Spleen (tissue), 7 donors: ENCODE results near the gene HES6.

Source experiments
- CTCF ChIP-seq, 11 experiments: fragments of 200-600 bp in 7 of 11; fragments of 450-650 bp in 4 of 11; sonication (generic) in 4 of 11; IDR thresholded peaks in 8 of 11; conservative IDR thresholded peaks in 3 of 11; 1 replicate in 7 of 11; 2 replicates in 4 of 11; pipeline versions ENCODE4 v1.4.0 to v1.8.0; 2016 to 2021; ENCODE audit warnings: antibody characterized with exemption in 11 of 11, inconsistent platforms in 4 of 11, mild to moderate bottlenecking in 1 of 11
- POLR2A ChIP-seq, 3 donors: fragments of 450-650 bp; IDR thresholded peaks; one replicate each; pipeline ENCODE4 v1.5.1; 2017; ENCODE audit warnings: antibody characterized with exemption in 3 of 3, mild to moderate bottlenecking in 1 of 3
- donor health status: DM: no; HTN: no; CAD: no; lungs with moderate emphysema.
- donor health status: DM: no; HTN: no; CAD: no.
- donor health status: DM: no; HTN: no; CAD: no.

- no peak for TF ChIP-seq CTCF (IDR thresholded peaks at IDR 0.05 in 8 of 11, conservative IDR thresholded peaks at IDR 0.05 in 3 of 11)
- no peak for TF ChIP-seq POLR2A (IDR thresholded peaks at IDR 0.05)
Measured at GRCh38 chr2:238259061-238260020, 19.5 kb upstream of the HES6 start.
